Body of pancreas (tissue), 4 donors: ENCODE data around the gene HTT. TPM values are rescaled to one million over a fixed set of nuclear protein-coding genes. Genes with fewer than 3 reads are reported as not detected.
A peak's percentile ranks its signal among the peaks of the same experiment; 100 is the strongest.

Experiments used
- ATAC-seq: fragments of 150-250 bp; one replicate; pipeline ENCODE4 v1.9.1; 2016
- DNase-seq, 4 donors: peaks; one replicate each; pipeline ENCODE4 v3.0.0-alpha.2; 2019
- H3K27ac ChIP-seq, 4 donors: fragments of 200-600 bp; sonication (generic); 1 replicate in 3 of 4; 2 replicates in 1 of 4; pipeline versions ENCODE4 v1.5.1 to v1.6.1; 2016 to 2019; ENCODE audit warnings: mild to moderate bottlenecking in 1 of 4, mixed read lengths in 1 of 4, moderate library complexity in 1 of 4
- H3K27me3 ChIP-seq, 2 donors: fragments of 200-600 bp; sonication (generic); one replicate each; pipeline ENCODE4 v1.6.0; 2016; ENCODE audit warnings: mild to moderate bottlenecking in 1 of 2
- H3K36me3 ChIP-seq, 2 donors: fragments of 200-600 bp; sonication (generic); replicated peaks in 1 of 2; 2 replicates each; pipeline ENCODE4 v1.5.1; 2016; ENCODE audit warnings: low read depth in 2 of 2; ENCODE audit not compliant: insufficient read depth in 1 of 2
- H3K4me1 ChIP-seq: fragments of 200-600 bp; sonication (generic); one replicate; pipeline ENCODE4 v1.6.0; 2016
- H3K4me3 ChIP-seq, 2 donors: fragments of 200-600 bp; sonication (generic); 1 replicate in 1 of 2; 2 replicates in 1 of 2; pipeline ENCODE4 v1.5.1; 2016 to 2019
- H3K9me3 ChIP-seq, 3 donors: fragments of 200-600 bp; sonication (generic); 1 replicate in 2 of 3; 2 replicates in 1 of 3; pipeline ENCODE4 v1.5.1; 2016
- POLR2A ChIP-seq, 3 donors: fragments of 450-650 bp; IDR thresholded peaks; one replicate each; pipeline ENCODE4 v1.6.1; 2016; ENCODE audit warnings: antibody characterized with exemption in 3 of 3, mild to moderate bottlenecking in 2 of 3
- WGBS, 2 donors: methylation state at CpG; one replicate each; pipeline ENCODE4 v1.1.5; 2017; 5-methylcytosine and 5-hydroxymethylcytosine counted together
- intact Hi-C: fragments of 100-400 bp; cut with DNase I; formaldehyde crosslinking; loops from one replicate; pipeline ENCODE4 v1.15.1; 2023
- total RNA-seq, 2 donors: library from RNA; depleted of rRNA; stranded (reverse); fragments of >200 nt; gene quantifications; one replicate each; pipeline ENCODE4 v1.1.0, GENCODE V29; 2016
- TF ChIP-seq, protein P1 (sequence below), 7 experiments: fragments of 450-650 bp in 4 of 7; fragments of 200-600 bp in 3 of 7; sonication (generic) in 3 of 7; IDR thresholded peaks; one replicate each; pipeline ENCODE4 v1.5.1; 2016 to 2019; ENCODE audit warnings: antibody characterized with exemption in 7 of 7

The HTT gene
- total RNA-seq, 2 donors from 2014 or later, result 40.5 to 115 TPM

DNA sequence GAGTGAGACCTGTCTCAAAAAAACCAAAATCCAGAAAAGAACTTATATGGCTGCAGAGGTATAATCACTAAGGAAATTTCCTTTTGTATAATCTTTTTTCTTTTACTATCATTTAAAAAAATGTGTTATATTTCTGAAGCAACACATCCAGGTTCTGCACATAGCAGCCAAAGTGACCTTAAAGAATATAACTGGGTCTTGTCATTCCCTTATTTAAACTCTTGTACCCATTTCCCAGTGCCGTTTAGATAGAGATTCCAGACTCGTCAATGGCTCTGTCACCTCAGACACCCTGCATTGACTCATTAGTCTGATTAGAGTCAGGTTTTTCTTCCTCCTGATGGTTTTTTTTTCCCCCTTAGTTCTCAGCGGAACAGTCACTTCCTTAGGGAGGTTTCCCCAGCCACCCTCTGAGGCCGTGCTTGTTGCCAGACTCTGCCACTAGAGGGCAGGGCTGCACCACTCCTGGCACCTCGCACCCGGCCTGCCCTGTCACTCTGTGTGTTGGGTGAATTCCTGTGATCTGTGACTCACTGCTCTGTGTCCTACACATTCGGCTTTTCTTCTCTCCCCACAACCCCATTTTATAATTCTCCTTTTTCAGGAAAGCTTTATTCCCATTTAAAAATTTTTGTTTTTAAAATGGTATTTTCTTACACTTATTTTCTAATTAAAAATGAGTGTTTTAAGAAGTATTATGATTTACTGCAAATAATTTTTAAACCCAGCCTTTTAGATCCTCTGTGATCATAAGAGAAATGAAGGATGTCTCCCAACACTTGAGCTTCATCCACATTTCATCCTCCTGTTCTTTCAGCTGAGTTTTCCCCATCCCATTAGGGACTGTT, 32.1 kb downstream of the HTT start:
- Histone ChIP-seq H3K4me3 (no peak overlapping the region), H3K27me3 (no peaks in the 10 kb centered on the region), H3K4me1 (peaks cover 12% of the 10 kb centered on the region), H3K27ac (peak overlapping the region in 2 of 4 donors; percentile 34 to 35), H3K9me3 (no peaks in the 10 kb centered on the region), H3K36me3 (peaks cover 0 to 6% of the 10 kb centered on the region in 2 donors)
- DNase-seq (peak; percentile 87 to 89 (median 88)), ATAC-seq (peak; percentile 99)
- no peak for TF ChIP-seq POLR2A (IDR thresholded peaks at IDR 0.05)
- TF ChIP-seq, protein P1, sequence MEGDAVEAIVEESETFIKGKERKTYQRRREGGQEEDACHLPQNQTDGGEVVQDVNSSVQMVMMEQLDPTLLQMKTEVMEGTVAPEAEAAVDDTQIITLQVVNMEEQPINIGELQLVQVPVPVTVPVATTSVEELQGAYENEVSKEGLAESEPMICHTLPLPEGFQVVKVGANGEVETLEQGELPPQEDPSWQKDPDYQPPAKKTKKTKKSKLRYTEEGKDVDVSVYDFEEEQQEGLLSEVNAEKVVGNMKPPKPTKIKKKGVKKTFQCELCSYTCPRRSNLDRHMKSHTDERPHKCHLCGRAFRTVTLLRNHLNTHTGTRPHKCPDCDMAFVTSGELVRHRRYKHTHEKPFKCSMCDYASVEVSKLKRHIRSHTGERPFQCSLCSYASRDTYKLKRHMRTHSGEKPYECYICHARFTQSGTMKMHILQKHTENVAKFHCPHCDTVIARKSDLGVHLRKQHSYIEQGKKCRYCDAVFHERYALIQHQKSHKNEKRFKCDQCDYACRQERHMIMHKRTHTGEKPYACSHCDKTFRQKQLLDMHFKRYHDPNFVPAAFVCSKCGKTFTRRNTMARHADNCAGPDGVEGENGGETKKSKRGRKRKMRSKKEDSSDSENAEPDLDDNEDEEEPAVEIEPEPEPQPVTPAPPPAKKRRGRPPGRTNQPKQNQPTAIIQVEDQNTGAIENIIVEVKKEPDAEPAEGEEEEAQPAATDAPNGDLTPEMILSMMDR (IDR thresholded peaks at IDR 0.05), result peak; percentile 85 to 98 (median 95)
- 3% methylated on average over 7 of the region's 7 CpGs for WGBS, 2 donors
- intact Hi-C loops, result no loop called here

DNA sequence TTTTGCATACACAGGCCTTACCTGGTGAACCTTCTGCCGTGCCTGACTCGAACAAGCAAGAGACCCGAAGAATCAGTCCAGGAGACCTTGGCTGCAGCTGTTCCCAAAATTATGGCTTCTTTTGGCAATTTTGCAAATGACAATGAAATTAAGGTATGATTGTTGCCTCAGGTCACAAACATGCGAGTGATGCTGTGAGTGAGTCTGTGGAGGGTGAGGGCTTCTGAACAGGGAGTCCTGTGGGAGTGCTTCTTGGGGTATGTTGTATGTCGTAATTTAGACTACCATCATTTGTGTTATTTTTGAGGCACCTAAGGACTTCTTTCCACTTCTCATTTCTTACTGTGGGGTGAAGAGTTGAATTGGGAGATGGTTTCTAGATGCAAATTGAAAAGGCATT, 32.8 kb downstream of the HTT start:
- H3K9me3 ChIP-seq, result no peaks in the 10 kb centered on the region
- H3K4me1 ChIP-seq, result peaks cover 12% of the 10 kb centered on the region
- 82 to 88% methylated on average over 5 of the region's 5 CpGs for WGBS, 2 donors
- DNase-seq, result no peak
- H3K4me3 ChIP-seq, result no peak overlapping the region
- TF ChIP-seq, protein P1 (IDR thresholded peaks at IDR 0.05), result no peak
- intact Hi-C loops, result no loop called here
- H3K36me3 ChIP-seq, result peaks cover 0 to 6% of the 10 kb centered on the region in 2 donors
- H3K27me3 ChIP-seq, result no peaks in the 10 kb centered on the region
- ATAC-seq, result no peak
- H3K27ac ChIP-seq, result peak overlapping the region in 3 of 4 donors; percentile 1 to 35 (median 31)

DNA sequence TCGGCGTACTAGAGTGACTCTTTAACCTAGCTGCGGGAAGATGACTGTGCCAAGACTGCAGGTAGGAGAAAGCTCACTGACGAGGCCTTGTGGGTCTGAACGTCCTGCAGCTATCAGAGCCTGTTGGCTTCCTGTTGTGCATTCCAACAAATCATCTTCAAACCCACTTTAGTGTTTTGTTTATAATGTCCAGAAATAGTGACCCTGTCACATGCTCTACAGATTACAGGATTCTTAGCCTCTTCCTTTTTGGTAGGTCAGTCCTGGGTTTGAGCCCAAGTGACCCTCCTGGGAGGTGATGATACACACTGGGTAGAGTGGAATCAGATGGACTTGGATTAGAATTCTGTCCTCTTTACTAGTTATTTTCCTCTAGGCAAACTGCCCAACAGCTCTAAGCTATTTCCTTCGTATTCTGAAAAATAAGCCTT, 33.2 kb downstream of the HTT start:
- ATAC-seq (peak; percentile 16), DNase-seq (peak in 2 of 4 donors; percentile 28 to 35)
- Histone ChIP-seq H3K4me1 (peaks cover 15% of the 10 kb centered on the region), H3K27me3 (no peaks in the 10 kb centered on the region), H3K9me3 (no peaks in the 10 kb centered on the region), H3K4me3 (no peak overlapping the region), H3K36me3 (peaks cover 0 to 4% of the 10 kb centered on the region in 2 donors), H3K27ac (peak overlapping the region in 3 of 4 donors; percentile 1 to 31 (median 12))
- 79 to 80% methylated on average over 6 of the region's 6 CpGs for WGBS, 2 donors
- intact Hi-C loops, result no loop called here
- TF ChIP-seq, protein P1 (IDR thresholded peaks at IDR 0.05), result no peak
- no peak for TF ChIP-seq POLR2A (IDR thresholded peaks at IDR 0.05)

DNA sequence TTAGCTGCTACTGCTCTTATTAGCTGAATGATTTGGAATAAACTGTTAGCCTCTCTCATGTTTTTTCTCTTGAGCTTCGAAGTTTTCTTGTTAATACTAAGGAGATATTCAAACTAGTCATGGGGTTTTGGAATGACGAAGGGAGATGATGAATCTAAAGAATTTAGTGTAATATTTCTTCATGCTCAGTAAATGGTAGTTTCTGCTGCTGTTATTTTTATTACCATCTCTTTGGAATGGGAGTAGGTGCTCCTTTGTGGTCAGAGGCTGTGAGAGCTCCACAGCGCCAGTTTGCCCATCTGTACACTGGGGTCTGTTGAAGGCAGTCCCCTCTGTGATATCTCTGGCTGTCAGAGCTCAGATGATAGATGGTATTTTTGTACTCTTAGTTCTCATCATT, 33.7 kb downstream of the HTT start:
- ATAC-seq (no peak), DNase-seq (no peak)
- H3K27ac ChIP-seq, result peak overlapping the region in 2 of 4 donors; percentile 12 to 31
- TF ChIP-seq POLR2A (IDR thresholded peaks at IDR 0.05), result no peak
- TF ChIP-seq, protein P1 (IDR thresholded peaks at IDR 0.05), result no peak
- no peaks in the 10 kb centered on the region for H3K27me3 ChIP-seq
- no peaks in the 10 kb centered on the region for H3K9me3 ChIP-seq
- H3K36me3 ChIP-seq, result peaks cover 0 to 4% of the 10 kb centered on the region in 2 donors
- H3K4me1 ChIP-seq, result peaks cover 20% of the 10 kb centered on the region
- intact Hi-C loops, result no loop called here
- 89 to 94% methylated on average over 3 of the region's 3 CpGs for WGBS, 2 donors
- no peak overlapping the region for H3K4me3 ChIP-seq
